NCI-H345 treated with DMSO at 0.1 percent for 48 hours (cell line): ENCODE measurements around the gene NARS2.
"Not testable (repeated sequence)": the region's sequence is repeated elsewhere in the genome, so short reads cannot be mapped to it uniquely, and the experiment has no call there.

Experiments
- DNase-seq: peaks from one replicate; lab custom pipeline; 2025; ENCODE audit not compliant: unreplicated experiment; lab: John Stamatoyannopoulos, UW

NARS2 gene, protein sequence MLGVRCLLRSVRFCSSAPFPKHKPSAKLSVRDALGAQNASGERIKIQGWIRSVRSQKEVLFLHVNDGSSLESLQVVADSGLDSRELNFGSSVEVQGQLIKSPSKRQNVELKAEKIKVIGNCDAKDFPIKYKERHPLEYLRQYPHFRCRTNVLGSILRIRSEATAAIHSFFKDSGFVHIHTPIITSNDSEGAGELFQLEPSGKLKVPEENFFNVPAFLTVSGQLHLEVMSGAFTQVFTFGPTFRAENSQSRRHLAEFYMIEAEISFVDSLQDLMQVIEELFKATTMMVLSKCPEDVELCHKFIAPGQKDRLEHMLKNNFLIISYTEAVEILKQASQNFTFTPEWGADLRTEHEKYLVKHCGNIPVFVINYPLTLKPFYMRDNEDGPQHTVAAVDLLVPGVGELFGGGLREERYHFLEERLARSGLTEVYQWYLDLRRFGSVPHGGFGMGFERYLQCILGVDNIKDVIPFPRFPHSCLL

GRCh38 chr11:78574386-78575381 lies at the start of gene NARS2:
TSS of gene NARS2 (minus strand) at chr11:78574864. CDS start at chr11:78574488, 376 bp downstream.
- DNase-seq = peak; percentile 97

DNA sequence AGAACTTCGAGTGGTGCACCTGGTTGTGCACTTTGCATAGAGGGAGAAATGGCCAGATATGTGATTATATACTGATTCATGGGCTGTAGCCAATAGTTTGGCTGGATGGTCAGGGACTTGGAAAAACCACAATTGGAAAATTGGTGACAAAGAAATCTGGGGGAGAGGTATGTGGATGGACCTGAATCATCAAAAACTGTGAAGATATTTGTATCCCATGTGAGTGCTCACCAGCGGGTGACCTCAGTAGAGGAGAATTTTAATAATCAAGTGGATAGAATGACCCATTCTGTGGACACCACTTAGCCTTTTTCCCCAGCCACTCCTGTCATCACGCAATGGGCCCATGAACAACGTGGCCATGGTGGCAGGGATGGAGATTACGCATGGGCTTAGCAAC lies 48.0 kb upstream of the NARS2 start:
- DNase-seq = no peak

- no peak for DNase-seq
Measured at GRCh38 chr11:78620159-78620558, 45.5 kb upstream of the NARS2 start.

DNA sequence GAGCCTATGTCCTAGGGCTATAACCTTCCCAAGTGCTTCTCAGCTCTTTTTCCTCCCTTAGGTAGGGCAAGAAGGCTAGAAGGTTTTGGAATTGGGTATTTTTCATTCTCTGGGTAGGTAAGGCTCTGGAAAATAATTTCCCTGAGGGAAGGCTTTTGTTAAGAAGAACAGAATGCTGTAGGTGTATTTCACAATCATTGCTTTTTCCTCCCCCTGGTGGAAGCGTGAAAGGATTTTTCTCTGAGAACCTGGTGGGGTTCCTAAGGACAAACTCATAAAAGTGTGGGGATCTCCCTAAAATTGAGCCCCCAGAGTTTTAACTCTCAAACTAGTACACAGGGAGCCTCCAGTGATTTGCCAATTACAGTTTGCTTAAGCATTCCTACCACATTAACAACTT lies 41.1 kb upstream of the NARS2 start:
- no peak for DNase-seq

GRCh38 chr11:78613378-78613813 lies 38.7 kb upstream of the NARS2 start:
- DNase-seq = no peak

GRCh38 chr11:78612721-78613377 lies 38.2 kb upstream of the NARS2 start:
- DNase-seq = no peak

GRCh38 chr11:78609321-78609720 lies 34.7 kb upstream of the NARS2 start:
- not testable (repeated sequence) for DNase-seq

DNA sequence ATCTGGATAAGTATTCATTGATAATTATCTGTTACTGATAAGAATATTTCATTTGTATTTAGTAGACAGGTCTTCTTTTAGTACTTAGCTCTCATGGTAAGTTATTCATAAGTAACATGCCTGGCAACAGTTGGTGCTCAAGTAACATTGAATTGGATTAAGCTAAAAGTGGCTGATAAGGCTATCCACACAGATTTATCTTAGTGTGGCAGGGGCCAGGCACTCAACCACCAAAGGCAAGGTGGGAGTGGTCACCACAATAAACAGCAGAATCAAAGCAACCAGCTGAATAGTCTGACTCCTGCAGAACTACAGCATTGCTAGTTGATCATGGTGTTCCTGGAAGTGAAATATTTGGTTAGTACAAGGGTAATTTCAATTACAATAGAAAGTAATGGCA lies 33.0 kb upstream of the NARS2 start:
- DNase-seq = no peak

- no peak for DNase-seq
Measured at GRCh38 chr11:78606667-78607066, 32.0 kb upstream of the NARS2 start.

- DNase-seq = no peak
Measured at GRCh38 chr11:78605296-78605695, 30.6 kb upstream of the NARS2 start.

DNA sequence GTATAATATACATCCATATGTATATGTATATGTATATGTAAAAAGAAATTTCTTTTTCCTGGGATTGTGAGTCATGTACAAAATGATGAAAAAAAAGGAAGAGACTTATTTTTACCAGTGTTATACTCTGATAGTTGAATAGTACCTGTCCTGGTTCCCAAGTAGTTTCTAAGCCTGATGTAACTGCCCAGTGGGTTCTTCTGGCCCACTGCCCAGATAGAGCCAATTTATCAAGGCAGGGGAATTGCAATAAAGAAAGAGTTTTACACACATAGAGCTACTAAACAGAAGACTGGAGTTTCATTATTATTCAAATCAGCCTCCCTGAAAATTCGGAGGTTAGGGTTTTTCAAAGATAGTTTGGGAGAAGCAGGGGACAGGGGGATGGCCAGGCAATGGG lies 29.1 kb upstream of the NARS2 start:
- no peak for DNase-seq

DNA sequence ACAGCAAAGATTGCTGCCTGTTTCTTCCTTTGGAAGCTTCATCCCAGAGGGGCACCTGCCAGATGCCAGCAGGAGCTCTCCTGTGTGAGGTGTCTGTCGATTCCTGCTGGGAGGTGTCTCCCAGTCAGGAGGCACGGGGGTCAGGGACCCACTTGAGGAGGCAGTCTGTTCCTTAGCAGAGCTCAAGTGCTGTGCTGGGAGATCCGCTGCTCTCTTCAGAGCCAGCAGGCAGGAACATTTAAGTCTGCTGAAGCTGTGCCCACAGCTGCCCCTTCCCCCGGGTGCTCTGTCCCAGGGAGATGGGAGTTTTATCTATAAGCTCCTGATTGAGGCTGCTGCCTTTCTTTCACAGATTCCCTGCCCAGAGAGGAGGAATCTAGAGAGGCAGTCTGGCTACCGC lies 28.1 kb upstream of the NARS2 start:
- not testable (repeated sequence) for DNase-seq

DNA sequence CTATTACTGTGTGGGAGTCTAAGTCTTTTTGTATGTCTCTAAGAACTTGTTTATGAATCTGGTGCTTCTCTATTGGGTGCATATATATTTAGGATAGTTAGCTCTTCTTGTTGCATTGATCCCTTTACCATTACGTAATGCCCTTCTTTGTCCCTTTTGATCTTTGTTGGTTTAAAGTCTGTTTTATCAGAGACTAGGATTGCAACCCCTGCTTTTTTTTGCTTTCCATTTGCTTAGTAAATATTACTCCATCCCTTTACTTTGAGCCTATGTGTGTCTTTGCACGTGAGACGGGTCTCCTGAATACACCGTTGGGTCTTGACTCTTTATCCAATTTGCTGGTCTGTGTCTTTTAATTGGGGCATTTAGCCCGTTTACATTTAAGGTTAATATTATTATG lies 26.4 kb upstream of the NARS2 start:
- not testable (repeated sequence) for DNase-seq

- DNase-seq = not testable (repeated sequence)
Measured at GRCh38 chr11:78597579-78597978, 22.9 kb upstream of the NARS2 start.

DNA sequence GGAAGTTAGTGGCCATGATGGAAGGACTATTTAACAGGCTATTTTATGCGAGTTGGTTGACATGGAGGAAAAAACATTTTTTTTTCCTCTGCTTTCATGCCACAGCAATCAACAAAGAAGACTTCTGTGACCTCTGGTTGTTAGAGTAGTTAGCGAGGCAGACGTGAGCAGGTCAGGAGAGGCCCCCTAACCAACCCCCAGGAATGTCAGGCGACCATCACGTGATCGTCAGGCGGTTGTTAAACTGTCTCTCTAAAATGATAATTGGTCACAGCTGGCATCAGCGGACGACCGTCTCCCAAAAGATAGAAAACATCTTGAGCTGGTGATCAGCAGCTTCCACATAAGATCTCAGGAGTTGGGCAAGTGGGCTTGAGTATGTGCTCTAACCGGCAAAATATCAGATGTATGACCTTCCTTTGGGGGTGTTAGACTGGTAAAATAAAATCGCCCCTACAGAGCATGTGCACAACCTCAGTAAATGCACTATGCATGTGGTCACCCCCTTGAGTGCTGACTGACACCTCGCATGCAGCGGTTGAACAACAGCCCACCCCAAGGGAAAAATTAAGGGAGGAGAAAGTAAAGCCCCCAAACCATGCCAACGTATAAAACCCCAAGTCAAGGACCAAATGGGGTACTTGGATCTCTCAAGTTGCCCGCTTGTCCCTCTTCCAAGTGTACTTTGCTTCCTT lies 20.9 kb upstream of the NARS2 start:
- DNase-seq = no peak

DNA sequence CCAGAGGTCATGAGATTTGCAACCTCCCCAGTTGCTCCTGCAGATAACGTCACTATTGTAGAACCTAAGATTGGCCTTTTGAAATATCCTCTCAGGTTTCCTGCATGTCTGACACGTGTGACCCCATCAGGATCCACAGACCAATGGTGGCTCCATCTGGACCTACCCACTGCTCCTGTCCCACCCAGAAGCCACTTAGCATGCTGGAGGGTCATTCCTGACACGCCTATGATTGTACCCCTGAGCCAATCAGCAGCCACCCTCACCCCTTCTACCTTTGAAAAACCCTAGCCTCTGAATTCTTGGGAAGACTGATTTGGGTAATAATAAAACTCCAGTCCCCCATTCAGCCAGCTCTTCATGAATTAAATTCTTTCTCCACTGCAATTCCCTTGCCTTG lies 20.1 kb upstream of the NARS2 start:
- no peak for DNase-seq

DNA sequence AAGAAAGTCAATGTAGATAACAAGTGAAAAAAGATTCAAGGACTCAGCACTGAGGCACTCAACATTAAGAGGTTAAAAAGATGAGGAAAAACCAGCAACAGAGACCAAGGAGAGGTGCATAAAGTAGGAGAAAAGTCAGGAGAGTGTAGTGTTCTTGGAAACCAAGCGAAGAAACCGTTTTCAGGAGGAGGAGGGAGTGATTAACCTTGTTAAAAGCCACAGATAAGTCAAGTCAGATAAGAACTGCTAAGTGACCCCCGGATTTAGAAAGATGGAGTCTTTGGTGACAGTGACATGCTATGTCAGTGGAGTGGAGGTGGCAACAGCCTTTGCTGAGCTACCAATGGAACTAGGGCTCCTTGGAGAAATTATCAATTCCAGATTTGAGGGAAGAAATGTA lies 13.9 kb upstream of the NARS2 start:
- DNase-seq = no peak

DNA sequence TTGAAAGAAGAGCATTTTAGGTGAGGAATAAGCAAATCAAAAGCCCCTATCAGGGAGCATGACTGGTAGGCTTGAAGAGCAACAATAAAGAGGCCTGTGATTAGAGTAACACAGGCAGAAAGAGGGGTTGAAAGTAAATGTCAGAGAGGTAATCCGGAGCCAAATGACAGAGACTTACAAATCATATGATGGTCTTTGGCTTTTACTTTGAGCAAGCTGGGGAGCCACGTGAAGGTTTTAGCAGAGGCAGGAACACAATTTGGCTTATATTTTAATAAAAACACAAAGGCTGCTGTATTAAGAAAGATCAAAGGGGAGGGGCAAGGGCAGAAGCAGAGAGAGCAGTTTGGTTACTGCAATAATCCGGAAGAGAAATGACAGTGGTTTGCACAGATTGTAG lies 12.8 kb upstream of the NARS2 start:
- DNase-seq = no peak

DNA sequence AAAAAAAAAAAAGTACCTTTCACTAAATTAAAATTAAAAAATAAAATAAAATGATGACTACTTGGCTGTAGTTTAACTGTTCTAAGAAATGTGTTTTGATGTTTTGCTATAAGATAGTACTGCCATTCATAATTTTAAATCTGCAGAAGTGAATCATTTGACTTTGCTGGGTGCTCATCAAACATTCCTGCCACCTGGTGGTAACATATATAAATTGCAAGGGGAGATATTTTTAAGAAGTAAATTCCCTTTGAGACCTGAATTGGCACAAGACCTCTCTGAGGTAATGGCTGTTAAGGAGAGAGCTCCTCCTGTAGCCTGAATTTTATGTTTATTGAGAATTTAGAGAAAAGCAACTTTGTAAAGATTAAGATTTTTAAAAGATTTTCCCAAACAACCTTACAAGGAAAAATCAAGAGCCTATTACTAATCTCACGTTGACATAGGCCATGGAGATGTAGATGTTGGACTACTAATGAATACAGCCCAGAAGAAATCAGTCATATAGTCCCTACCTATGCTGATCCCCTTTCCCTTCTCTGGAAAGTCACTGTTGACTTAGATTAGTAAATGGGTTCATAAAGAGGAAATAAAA lies 11.9 kb upstream of the NARS2 start:
- DNase-seq = no peak

- DNase-seq = no peak
Measured at GRCh38 chr11:78583889-78584288, 9.2 kb upstream of the NARS2 start.
